GM10847 (cell line): ENCODE data around the gene RBBP7.

Experiments
- POLR2A ChIP-seq: IDR thresholded peaks from 2 replicates; pipeline ENCODE4 v1.6.1; 2011; ENCODE audit not compliant: insufficient read length; ENCODE audit errors: extremely low read depth

The RBBP7 gene

GRCh38 chrX:16797841-16798240, 72.3 kb downstream of the RBBP7 start:
- TF ChIP-seq POLR2A = no peak

GRCh38 chrX:16797358-16797757, 72.8 kb downstream of the RBBP7 start:
- TF ChIP-seq POLR2A = no peak

GRCh38 chrX:16796298-16796697, 73.9 kb downstream of the RBBP7 start:
- TF ChIP-seq POLR2A = no peak
